Cardiac muscle cell (in vitro differentiated cells and primary cell): ENCODE measurements around the gene NOL11. TPM values are rescaled to one million over a fixed set of nuclear protein-coding genes. Genes with fewer than 3 reads are reported as not detected.

Source experiments
- DNase-seq, 2 donors: peaks; one replicate each; pipeline versions ENCODE4 v3.0.0 to v3.0.0-alpha.2; 2010 to 2017; ENCODE audit warnings: low read depth in 1 of 2, low spot score in 1 of 2
- H3K27ac ChIP-seq: fragments of 200-600 bp; sonication (generic); 2 replicates; pipeline ENCODE4 v1.5.1; 2016
- H3K27me3 ChIP-seq: fragments of 200-600 bp; sonication (generic); 2 replicates; pipeline ENCODE4 v1.6.0; 2016; ENCODE audit warnings: control low read depth
- H3K36me3 ChIP-seq: fragments of 200-600 bp; sonication (generic); 2 replicates; pipeline ENCODE4 v1.5.1; 2016; ENCODE audit warnings: control low read depth
- H3K4me1 ChIP-seq: fragments of 200-600 bp; sonication (generic); 2 replicates; pipeline ENCODE4 v1.8.1; 2017; ENCODE audit warnings: low read depth, mild to moderate bottlenecking, mixed run types
- H3K4me3 ChIP-seq: fragments of 200-600 bp; sonication (generic); 2 replicates; pipeline ENCODE4 v1.5.1; 2016; ENCODE audit warnings: mild to moderate bottlenecking
- H3K9me3 ChIP-seq: fragments of 200-600 bp; sonication (generic); 2 replicates; pipeline ENCODE4 v1.5.1; 2017; ENCODE audit warnings: low read depth, mild to moderate bottlenecking, control low read depth
- CTCF ChIP-seq: IDR thresholded peaks from 2 replicates; pipeline ENCODE4 v1.5.1; 2012; ENCODE audit warnings: low read depth, mild to moderate bottlenecking, low read length
- polyA plus RNA-seq: library from polyadenylated mRNA; unstranded; fragments of >200 nt; fragmentation: Nextera tagmentation; extraction: Ambion mirVana; gene quantifications from 2 replicates; pipeline ENCODE4 v1.2.1, GENCODE V29; 2016
- total RNA-seq: library from RNA; depleted of rRNA; stranded (reverse); fragments of >200 nt; gene quantifications from 2 replicates; pipeline ENCODE4 v1.2.3, GENCODE V29; 2016

Gene NOL11
- total and polyA plus RNA-seq, 2 experiments from 2014 or later: 25.0 to 46.3 TPM

- H3K9me3 ChIP-seq: no peaks in the 10 kb centered on the region
- H3K4me3 ChIP-seq: no peak overlapping the region
- no peak for TF ChIP-seq CTCF
- H3K27ac ChIP-seq: no peak overlapping the region
- no peaks in the 10 kb centered on the region for H3K36me3 ChIP-seq
- peak in 1 of 2 donors; percentile 77 for DNase-seq
- no peaks in the 10 kb centered on the region for H3K27me3 ChIP-seq
- H3K4me1 ChIP-seq: no peaks in the 10 kb centered on the region
These were observed 41.8 kb downstream of the NOL11 start for GRCh38 chr17:67759355-67760171.

DNA sequence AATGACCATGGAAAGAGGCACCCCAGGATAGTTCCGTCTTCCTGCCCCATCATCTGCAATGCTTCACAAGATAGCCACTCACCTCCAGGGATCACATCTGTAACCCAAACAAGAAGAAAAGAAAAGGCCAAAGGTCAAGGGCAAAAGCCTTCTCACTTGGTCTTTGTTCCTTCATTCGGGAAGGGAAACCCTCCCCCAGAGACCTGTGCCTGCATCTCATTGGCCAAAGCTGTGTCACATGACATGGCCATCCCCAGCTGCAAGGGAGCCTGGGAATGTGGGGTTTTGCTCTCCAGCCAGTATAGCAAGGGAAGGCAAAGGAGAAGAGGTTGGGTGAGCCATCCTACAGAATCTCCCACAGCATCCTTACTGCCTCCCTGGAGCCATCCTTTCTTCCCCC, 47.9 kb downstream of the NOL11 start:
- no peaks in the 10 kb centered on the region for H3K27me3 ChIP-seq
- no peaks in the 10 kb centered on the region for H3K36me3 ChIP-seq
- DNase-seq: no peak
- H3K4me3 ChIP-seq: no peak overlapping the region
- no peak overlapping the region for H3K27ac ChIP-seq
- H3K9me3 ChIP-seq: no peaks in the 10 kb centered on the region
- TF ChIP-seq CTCF: no peak
- H3K4me1 ChIP-seq: no peaks in the 10 kb centered on the region

- H3K4me1 ChIP-seq: no peaks in the 10 kb centered on the region
- H3K4me3 ChIP-seq: no peak overlapping the region
- H3K9me3 ChIP-seq: no peaks in the 10 kb centered on the region
- no peaks in the 10 kb centered on the region for H3K36me3 ChIP-seq
- no peak for DNase-seq
- no peak overlapping the region for H3K27ac ChIP-seq
- no peak for TF ChIP-seq CTCF
- no peaks in the 10 kb centered on the region for H3K27me3 ChIP-seq
These were observed 51.5 kb downstream of the NOL11 start for GRCh38 chr17:67769231-67769630.

GRCh38 chr17:67770539-67770938, 52.8 kb downstream of the NOL11 start:
- no peaks in the 10 kb centered on the region for H3K36me3 ChIP-seq
- H3K27me3 ChIP-seq: no peaks in the 10 kb centered on the region
- no peak for TF ChIP-seq CTCF
- no peaks in the 10 kb centered on the region for H3K9me3 ChIP-seq
- no peak overlapping the region for H3K4me3 ChIP-seq
- H3K4me1 ChIP-seq: no peaks in the 10 kb centered on the region
- no peak for DNase-seq
- no peak overlapping the region for H3K27ac ChIP-seq

GRCh38 chr17:67772679-67773078, 54.9 kb downstream of the NOL11 start:
- no peak overlapping the region for H3K4me3 ChIP-seq

More at GRCh38 chr17:67772679-67773078, 54.9 kb downstream of the NOL11 start:
- no peak for DNase-seq
- no peaks in the 10 kb centered on the region for H3K9me3 ChIP-seq
- no peak overlapping the region for H3K27ac ChIP-seq
- no peaks in the 10 kb centered on the region for H3K36me3 ChIP-seq
- H3K4me1 ChIP-seq: no peaks in the 10 kb centered on the region
- TF ChIP-seq CTCF: no peak
- no peaks in the 10 kb centered on the region for H3K27me3 ChIP-seq
